Stimulated activated CD8-positive, alpha-beta memory T cell treated with anti-CD3 and anti-CD28 coated beads, Interleukin-7, amount 100 ng/mL, for 4 hours (primary cell): ENCODE measurements around the gene SPATS1.

ENCODE experiments used
- DNase-seq, 2 donors: peaks; one replicate each; pipeline ENCODE4 v3.0.0-alpha.2; 2020; ENCODE audit warnings: low read depth in 2 of 2

The SPATS1 gene, protein sequence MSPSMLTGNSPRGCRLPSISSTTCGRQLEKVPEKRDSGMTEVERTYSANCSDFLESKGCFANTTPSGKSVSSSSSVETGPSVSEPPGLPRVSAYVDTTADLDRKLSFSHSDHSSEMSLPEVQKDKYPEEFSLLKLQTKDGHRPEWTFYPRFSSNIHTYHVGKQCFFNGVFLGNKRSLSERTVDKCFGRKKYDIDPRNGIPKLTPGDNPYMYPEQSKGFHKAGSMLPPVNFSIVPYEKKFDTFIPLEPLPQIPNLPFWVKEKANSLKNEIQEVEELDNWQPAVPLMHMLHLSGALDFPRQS

DNA sequence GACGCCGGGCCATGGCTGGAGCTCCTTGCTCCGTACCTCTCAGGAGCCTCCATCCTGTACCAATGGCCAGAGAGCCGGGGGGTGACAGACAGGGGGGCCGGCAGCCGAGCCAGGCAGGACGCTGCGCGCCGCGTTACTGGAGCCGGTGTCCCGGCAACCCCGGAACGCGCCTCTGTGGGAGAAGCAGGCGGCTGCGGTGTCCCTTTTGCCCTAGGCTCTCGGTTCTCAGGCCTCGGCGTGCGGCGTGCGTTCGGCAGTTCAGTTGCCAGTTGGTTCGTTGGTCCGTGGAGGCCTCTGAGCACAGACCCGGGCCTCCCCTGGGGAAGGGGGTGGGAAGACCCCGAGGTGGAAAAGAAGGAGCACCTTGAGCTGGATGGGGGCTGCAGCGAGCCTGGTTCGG, at the start of gene SPATS1:
Gene SPATS1, plus strand, starts transcription at position 162 of the 400 bp plus-strand sequence. CDS start 446 bp downstream, outside the sequence.
- DNase-seq = no peak

DNA sequence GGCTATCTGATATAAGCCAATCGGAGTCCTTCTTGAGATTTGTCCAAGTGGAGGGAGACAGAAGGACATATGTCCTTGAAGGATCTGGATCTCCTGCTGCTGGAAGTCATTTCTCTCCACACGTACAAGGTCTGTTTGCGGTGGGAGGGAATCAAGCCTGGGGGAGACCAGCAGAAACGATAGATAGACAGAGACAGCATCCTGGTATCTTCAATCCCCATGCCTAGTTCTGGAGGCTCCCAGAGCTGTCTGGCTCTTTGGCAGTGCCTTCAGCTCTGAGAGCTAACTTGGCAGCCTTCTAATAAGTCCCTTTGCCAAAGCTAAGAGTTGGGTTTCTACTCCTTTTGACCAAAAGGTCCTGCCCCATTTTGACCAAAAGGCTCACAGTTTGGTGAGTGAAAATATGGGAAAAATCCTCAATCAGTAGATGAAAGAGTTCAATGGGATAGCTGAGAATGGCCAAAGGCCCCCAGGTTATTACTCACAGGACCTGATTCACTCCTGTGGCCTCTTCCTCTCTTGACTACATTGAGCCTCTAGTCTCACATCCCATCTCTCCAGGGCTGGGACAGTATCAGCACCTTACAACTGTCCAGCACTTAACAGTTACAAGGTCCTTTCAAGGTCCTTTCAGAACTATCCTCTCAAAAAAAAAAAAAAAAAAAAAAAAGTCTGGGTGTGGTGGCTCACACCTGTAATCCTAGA, 49.6 kb upstream of the SPATS1 start:
- no peak for DNase-seq

DNA sequence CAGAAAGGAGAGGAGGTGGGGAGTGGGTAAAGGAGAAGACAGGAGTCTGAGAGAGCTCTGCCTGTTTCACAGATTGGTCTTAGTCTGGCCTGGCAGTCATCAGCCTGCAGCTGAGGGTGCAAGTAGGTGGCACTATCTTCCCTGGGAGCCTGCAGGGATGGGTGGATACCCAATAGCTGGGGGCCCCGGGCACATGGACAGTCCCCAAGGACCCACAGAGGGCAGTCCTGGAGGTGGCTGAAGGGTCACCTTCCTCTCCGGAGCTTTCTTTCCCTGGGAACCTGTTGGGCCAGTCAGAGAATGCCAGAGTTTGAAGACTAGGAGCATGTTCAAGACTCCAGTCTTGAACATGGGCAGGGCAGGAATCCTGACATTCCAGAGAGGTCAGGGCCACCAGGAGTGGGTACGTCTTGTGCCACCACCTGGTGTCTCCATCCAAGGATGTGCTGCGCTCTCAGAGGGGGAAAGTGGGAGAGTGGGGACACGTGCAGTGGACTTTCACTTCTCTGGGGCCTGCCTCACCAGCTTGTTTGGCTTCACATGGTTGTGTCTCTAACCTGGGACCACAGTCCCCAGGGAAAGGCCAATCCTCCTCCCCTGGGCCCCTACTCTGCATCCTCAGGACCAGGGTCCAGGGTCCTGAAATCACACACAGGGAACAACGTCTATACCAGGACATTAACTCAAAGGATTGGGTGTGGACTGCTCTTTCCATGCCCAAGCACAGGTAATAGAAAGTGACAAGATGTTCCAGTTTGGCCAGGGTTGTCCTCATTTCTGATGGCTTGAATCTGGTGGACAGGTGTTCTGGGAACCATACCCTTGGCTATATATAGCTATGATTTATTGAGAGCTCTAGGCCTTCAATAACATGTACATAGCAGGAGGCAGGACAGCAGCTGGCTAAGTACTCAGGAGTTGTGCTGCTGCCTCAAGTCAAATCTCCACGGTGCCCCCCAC, 47.3 kb upstream of the SPATS1 start:
- DNase-seq = no peak

DNA sequence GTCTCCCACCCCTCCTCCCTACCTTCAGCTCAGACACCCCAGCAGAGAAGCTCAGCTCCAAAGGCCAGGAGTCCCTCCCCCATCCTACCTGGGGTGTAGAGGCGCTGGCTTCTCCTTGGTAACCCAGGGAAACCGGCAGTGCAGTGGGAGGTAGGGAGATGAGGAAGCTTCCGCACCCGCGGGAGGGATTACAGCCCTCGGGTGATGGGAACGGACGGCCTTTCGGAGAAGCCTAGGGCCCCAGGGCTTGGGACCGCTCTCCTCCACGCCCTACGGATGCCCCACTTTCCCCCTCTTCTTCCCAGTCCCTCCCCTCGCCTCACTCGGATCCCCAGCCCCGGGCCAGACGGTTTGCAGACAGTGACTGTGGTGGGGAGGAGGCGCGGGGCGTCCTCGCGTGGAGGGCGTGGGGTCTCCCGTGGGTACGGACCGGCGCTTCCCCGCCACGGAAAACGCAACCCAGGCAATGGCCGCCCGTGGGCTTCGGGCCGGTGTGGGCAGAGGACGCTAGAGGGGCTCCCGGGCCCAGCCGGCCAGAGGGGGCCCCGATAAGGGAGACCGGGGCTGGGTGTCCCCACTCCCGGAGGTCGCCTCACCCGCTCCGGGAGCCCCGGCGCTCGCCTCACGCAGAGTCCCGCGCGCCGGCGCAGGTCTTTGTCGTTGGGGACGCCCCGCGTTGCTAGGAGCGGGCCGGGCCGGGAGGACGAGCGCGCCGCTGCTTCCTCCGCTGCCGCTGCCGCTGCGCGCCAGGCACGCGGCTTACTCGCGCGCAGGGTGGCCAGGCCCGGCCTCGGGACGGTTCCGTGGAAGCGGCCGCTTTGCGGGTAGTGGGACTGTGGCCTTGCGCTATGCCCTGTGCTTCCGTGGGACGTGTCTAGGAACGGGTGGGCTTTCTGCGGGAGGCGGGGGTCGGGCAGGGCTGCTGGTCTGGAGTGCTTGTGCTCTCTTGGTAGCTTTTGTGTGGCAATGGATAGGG, 45.1 kb upstream of the SPATS1 start:
- peak in 1 of 2 donors; percentile 29 for DNase-seq

DNA sequence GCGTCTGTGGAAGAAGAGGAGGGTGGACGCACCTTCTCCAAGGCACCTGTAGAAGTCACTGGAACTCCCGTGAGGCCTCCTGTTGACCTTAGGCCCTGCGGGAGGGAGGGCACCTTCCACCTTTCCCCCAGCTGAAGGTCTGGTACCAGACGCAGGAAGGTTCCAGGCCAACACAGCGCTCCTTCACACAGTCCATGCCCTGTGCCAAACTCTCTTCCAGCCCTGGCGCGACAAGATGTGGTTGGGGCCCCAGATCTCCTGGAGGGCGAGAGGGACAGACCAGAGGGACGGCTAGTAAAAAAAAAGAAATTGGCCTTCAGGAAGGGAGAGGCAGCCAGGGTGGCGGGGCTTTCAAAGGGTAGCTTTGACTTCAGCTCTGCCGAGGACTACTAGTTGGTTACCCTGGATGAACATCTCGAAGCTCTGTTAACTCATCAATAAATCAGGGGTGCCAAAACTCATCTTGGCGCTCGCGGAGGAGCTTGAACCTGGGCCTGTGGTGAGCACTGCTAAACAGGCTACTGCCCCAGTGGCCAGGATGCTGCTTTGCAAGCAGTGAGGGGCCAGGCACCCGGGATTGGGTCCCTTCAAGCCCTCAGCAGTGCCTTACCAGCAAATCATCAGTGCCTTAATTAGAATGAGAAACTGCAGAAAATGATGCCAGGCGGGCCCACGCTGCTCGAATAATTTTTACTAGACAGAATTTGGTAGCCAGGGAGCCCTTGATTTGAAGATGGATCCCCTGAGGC, 44.2 kb upstream of the SPATS1 start:
- no peak for DNase-seq

DNA sequence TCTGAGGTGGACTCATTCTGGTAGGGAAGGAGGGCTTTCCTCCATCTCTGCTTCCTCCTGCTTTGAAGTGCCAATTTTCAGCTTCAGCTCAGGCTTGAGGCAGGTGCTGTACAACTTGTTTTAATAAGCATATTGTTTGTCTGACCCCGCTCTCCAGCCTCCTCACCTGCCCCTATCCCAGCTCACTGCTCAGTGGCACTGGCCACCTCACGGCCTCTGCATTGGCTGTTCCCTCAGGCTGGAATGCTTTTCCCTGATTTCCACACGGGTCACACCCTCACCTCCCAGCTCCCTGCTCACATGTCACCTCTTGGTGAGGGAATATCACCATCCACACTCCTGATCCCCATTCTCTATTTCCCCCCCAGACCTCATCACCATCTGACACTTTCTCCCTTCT, 43.6 kb upstream of the SPATS1 start:
- DNase-seq = no peak

DNA sequence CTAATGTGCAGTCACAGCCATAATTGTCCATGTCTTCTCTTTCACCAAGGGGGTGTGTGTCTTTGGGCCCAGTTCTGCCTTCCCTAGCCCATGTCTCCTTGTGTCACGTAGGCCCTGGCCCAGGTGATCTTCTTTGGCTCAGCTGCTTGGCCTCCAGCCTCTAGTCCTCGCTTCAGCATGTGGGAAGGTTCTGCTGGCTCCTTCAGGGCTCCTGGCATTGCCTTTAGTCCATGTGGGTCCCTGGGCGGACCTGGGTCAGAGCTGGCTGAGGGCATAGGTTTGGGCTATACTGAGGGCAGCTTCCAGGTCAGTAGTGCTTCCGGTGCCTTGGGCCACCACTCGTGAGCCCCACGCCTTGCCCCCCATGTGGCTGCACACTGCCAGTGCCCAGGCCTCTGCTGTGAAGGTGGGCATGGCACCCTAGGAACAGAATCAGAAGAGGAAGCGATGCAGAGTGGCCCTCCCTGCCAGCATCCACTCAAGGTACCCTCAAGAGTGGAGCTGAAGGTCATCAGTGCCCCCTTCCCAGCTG, 42.1 kb upstream of the SPATS1 start:
- no peak for DNase-seq

DNA sequence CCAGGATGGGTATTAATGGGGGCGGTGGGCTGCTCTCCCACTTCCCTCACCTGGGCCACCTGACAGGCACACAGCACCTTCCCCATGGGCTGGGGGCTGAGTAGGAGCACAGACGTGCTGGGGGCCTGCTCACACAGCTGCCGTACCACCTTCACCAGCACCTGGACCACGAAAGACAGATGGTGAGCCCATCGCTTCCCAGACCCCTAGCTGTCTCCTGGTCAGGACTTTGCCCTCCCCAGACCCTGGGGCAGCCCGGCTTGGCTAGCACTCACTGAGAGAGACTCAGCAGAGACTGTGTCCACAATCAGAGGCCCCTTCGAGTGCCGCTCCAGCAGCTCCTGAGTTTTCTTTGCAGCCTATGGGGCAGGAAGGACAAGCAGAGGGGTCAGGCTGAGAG, 41.3 kb upstream of the SPATS1 start:
- no peak for DNase-seq

DNA sequence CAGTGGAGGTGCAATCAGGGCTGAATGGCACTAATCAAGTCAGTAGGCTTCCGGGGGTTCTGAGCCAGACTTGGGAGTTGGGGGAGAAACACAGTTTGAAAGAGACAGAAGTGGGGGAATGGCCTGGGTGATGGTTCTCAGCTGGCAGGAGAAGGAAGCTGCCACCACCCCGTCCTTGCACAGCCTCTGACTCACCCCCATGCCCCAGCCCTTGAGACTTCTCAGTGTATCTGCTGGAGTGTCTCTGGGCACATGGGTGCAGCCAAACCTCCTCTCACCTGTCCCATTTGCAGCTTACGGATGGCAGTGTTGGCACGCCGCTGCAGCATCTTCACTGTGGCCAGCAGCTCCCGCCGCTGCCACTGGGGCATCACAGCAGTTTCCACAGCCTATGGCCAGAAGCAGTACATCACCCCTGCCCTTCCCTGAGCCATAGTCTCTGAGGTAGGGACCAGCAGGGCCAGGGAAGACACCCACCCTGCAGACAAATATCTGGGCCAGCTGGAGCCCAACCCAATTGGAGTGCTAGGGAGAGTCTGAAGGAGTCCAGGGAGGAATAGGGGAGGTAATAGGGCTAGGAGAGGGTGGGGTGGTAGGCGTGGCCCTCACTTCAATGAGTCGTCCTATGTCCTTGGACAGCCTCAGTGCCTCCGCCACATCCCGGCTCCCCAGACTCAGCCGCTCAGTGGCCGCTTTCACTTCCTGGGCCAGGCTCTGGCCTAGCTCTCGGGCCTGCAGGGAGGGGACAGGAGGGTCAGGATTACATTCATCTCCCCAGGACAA, 40.5 kb upstream of the SPATS1 start:
- DNase-seq = no peak

DNA sequence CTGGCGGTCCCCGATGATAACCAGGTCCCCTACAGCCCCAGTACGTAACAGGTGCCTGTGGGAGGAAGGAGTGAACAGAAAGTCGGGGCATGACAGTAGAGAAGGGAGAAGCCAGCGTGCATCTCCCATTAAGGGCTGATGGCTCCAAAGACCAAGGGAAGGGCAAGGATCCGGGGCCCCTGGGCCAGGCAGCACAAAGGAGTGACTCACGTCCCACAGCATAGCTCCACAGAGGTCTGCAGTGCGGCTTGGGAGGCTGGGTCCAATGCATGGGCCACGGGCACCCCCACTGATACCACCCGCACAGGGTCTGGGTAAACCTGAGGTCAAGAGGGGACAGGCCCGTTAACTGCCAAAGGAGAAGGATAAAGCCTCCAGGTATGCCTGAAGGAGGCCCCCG, 39.6 kb upstream of the SPATS1 start:
- DNase-seq = no peak

DNA sequence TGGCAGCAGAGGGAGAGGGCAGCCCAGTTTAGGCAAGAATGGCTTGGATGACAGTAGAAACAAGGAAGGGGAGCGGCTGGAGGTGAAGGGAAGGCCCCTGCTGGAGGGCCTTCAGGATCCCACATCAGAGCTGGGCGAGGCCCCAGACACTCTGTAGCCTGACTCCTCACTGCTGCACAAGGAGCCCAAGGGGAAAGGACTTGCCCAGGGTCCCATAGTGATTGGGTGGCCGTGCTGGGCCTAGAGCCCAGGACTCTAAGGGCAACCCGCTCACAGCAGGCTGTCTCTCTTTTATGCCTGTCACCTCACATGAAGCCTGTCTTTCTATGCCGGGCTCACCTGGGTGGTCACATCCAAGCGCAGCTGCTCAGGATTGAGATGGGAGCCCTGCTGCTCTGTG, 38.6 kb upstream of the SPATS1 start:
- DNase-seq = no peak

DNA sequence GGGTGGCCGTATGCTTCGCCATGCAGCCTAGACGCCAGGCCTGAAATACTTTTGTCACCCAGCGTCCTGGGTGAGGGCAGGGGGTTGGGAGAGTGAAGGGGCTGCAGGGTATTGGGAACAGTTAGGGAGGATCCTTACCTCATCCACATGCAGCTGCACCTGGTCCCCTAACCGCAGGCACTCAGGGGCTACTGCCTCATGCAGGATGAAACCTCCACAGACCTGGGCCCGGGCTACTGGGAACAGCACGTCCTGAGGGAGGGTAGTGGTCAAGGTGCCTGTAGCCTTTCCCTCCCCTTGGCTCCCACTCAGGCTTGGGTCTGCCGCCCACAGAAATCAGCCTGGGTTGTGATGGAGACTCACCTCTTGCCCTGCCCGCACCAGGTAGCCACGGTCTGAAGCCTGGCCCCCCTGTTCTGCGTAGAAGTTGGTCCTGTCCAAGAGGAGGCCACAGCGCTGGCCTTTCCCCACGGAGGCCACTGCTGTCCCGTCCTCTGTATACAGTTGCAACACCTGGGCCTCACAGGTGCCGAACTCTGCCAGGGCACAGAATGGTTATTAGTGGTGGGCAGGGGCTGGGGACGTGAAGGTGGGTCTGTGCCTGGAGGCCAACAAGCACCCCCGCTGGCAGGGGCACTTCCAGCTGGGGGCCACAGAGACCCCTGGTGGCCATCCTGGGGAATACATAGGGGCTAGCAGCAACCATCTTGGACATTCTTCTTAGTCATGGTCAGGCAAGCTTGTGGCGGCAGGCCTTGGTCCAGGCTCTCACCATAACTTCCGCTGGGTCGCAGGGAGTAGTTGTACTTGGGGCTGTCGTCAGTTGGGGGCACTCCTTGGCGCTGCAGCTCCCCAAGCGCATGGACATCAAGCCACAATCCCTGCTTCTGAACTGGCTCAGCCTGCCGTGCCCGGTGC, 37.9 kb upstream of the SPATS1 start:
- DNase-seq = peak in 1 of 2 donors; percentile 10

DNA sequence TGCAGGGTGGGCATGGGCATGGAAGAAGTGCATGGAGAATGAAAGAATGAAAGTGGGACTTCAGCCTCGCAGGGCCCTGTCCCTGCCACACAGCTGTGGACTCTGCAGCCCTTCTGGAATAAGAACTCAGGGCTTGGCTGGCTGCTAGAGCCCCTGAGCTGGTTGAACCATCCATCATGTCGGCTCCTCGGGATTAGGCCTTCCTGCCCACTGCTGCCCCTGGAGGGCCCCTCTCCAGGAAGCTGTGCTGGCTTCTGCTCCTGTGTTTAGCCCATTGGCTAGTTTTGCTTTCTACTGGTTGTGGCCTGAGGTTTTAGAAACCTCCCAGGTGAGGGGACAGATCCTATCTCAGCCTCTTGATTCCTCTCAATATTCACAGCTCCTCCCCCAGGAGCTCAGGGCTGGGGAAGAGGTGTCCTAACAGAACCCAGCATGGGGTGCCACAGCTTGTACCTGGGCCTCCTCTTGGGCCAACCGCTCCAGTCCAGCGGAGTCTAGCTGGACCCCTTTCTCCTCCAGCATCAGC, 37.2 kb upstream of the SPATS1 start:
- DNase-seq = no peak

DNA sequence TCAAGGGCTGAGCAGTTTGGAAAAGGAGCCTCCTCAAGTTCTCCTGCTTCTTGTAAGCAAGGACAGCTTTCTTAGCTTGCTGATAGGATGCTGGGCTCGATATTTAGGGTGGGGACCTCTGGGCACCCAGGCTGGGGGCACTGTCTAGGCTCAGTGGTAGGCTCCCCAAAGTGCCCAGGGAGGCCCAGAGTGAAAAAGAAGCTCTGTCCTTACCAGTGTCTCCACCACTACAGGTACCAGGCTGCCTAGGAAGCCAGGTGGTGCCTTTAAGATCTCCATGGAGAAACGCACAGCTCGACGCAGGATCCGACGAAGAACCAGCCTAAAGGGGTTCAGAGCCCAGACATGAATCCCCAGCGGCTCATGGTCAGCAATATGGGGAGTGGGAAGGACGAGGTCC, 35.7 kb upstream of the SPATS1 start:
- DNase-seq = no peak

DNA sequence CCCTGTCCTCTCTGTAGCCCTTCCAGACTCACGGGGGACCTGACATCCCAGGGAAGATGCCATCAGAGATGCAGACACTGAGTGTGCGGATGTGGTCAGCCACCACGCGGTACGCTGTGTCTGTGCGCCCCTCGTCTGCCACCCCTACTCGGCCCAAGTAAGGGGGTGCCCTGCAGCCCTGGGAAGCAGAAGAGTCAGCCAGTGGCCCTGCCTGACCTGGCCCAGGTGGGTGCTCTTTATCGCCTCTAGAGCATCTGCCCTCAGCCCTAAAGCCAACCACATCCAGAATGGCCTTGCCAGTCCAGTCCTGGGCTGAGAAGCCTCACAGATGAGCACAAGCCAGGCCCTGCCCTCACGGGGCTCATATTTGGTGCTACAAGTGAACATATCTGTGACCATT, 35.2 kb upstream of the SPATS1 start:
- DNase-seq = no peak

DNA sequence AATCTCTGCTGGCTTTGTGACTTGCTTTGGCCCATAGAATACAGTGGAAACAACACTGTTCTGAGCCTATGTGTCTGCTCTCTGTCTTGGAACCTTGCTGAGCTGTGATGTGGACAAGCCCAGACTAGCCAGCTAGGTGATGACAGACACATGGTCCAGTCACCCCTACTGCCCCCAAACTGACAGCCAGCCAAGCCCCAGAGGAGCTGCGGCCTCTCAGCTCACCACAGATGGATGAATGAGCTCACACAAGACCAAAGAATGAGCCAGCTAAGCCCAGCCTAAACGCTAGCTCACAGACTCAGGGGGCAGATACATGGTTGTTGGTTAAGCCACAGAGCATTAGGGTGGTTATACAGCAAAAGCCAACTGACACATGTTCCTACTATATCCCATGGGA, 33.4 kb upstream of the SPATS1 start:
- DNase-seq = no peak

DNA sequence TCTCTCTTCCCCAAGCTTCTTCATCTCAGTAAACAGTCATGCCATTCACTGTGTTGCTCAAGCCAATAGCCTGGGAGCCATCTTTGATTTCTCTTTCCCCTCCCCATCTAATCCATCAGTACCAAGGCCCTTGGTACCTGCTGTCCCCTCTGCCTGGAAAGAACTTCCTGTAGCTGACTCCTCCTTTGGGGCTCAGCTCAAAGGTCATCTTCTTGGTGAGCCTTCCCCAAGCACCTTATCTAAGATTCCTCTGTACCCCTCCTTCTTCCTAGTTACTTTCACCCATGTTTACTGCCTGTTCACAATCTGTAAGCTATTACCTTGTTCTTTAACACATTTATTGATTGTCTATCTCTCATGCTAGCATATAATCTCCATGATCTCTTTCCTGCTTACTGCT, 32.8 kb upstream of the SPATS1 start:
- no peak for DNase-seq

DNA sequence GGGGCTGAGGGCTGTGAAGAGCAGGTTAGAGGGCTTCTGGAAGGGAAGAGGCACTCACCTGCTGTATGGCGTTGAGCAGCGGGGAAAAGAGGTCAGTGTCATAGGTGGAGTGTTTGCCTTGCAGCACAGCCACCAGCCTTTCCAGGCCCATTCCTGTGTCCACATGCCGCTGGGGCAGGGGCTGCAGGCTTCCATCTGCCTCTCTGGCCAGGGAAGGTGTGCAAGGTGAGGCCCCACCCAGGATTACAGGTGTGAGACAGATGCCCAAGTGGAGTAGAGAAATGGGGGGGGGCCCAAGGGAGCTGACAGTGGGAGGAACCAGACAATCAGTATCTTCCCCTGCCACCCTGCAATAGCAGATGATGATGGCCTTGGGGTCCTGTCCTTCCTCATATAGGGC, 32.2 kb upstream of the SPATS1 start:
- no peak for DNase-seq
